Activated CD4-positive, alpha-beta T cell treated with anti-CD3 and anti-CD28 coated beads for 1 hour (primary cell): ENCODE data around the gene LDHD.
A peak's percentile ranks its signal among the peaks of the same experiment; 100 is the strongest.
"Not testable (repeated sequence)": the region's sequence is repeated elsewhere in the genome, so short reads cannot be mapped to it uniquely, and the experiment has no call there.

Experiments used
- DNase-seq: peaks from one replicate; pipeline ENCODE4 v3.0.0-alpha.2; 2020

The LDHD gene

DNA sequence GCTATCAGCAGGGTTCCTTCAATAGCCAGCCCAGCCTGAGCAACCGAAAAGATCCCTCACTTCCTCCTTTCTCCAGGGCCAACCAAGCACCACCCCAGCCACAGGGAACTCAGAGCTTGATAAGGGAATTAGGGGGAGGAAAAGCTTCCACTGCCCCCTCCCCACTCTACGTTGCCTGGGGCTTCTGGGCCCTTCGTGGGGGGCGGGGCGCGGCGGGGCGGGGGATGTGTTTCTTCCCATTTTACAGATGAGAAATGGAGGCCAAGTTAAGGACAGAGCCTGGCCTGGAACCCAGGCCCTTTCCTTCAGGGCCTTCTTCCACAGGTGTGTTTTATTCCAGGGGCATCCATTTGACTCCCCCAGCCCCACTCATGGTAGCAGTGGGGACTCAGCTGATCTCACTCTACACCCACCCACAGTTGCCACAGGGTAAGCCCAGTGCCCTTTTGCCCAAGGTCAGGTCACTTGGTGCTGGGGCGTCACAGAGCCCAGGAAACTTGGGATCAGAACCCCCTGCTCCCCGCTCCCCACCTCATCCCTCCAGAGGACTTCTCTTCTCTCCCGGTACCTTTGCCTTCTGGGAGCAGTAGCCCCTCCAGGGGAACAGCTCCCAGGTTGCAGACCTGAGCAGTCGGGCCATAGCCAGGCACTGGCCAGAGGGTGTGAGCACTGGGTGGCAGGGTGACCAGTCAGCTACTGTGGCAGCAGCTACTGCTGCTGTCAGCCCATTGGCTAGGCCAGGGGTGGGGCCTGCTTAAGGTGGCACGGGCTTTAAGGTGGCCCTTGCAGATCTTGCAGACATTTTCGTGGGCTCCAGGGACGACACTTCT lies at the start of gene LDHD:
Gene LDHD (minus strand): TSS at position 700 of the 830 bp plus-strand sequence. CDS start 60 bp downstream, at position 640.
- no peak for DNase-seq

DNA sequence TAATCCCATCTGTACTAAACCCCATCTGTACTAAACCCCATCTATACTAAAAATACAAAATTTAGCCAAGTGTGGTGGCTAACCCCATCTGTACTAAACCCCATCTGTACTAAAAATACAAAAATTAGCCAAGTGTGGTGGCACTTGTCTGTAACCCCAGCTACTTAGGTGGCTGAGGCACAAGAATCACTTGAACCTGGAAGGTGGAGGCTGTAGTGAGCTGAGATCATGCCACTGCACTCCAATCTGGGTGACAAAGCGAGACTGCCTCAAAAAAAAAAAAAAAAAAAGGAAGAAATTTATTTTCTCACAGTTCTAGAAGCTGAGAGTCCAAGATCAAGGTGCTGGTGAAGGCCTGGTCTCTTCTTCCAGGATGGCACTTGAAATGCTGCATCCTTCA lies 43.8 kb upstream of the LDHD start:
- no peak for DNase-seq

- DNase-seq, result no peak
Measured at GRCh38 chr16:75152635-75153034, 36.1 kb upstream of the LDHD start.

DNA sequence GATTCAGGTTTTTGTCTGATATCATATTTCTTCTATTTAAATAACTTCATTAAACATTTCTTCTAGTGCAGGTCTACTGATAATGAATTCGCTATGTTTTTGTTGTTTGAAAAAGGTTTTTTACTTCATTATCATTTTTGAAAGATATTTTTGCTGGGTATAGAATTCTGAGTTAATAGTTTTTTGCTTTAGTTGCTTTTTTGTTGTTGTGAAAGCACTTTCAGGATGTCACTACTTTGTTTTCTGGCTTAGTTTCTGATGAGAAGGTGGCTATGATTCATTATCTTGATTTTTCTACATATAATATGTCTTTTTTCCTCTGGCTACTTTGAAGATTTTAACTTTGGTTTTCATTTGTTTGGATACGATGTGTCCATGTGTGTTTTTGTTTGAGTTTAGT lies 35.2 kb upstream of the LDHD start:
- no peak for DNase-seq

DNA sequence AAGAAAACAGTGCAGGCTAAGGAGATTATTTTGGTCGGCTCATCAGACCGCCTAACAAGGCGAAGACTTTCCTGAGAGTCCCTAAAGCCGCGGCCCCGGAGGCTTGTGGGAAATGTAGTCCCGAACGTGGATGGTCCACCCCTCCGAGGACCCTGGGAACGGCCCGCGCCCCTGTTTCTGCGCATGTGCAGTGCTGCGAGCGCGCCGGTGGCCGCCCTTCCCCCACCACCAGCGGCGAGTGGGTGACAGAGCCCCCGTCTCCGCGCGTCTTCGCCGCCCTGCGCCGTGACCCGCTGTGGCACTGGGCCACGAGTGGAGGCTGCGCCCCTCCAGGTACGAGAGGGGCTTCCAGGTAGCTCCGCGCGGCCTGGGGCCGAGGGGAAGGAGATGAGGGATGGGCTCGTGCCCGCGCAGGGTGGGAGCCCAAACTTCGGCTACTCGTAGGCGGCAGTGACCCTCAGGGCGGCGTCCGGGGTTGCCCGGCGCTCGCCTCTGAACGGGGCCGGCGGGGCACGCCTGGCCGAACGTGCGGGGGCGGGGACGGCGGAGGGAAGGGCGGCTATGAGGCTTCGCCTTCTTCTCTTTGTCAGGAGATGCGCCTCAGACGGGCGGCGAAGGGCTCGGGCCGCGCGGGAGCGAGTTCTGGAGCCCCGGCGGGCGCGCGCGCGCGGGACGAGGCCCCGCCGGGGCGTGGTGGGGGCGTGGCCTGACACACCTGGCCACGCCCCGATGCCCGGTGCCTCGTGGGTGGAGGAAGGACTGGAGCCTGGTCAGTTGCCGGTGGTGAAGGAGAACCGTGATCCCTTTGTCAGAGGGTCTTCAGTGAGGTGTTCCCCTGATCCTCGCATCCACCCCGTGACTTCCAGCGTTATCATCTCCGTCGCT lies 32.0 kb upstream of the LDHD start, which contains the start of gene ZFP1:
Gene ZFP1 (plus strand): TSS at position 214 of the 885 bp plus-strand sequence. CDS start 4,428 bp downstream, outside the sequence.
- DNase-seq, result peak; percentile 89

GRCh38 chr16:75147968-75148310 lies 31.4 kb upstream of the LDHD start:
- DNase-seq, result no peak

DNA sequence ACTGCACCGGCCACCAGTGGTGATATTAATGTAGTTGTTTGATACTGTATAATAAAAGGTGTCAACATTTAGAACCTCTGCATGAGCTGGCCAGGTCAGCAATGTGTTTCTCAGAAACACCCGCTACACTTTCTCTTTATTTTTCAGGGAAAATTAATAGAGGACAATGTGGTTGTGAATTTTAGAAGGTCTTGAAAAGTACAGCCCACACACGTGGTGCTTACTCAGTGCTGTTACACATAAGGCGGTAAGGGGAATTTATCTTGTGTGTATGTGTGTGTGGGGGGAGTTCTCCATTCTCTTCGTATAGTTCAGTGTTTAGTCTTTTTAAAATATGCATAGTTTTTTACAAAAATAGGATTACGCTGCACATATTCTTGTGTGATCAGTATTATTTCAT lies 27.4 kb upstream of the LDHD start:
- DNase-seq, result no peak

GRCh38 chr16:75139498-75139897 lies 22.9 kb upstream of the LDHD start:
- DNase-seq, result no peak

DNA sequence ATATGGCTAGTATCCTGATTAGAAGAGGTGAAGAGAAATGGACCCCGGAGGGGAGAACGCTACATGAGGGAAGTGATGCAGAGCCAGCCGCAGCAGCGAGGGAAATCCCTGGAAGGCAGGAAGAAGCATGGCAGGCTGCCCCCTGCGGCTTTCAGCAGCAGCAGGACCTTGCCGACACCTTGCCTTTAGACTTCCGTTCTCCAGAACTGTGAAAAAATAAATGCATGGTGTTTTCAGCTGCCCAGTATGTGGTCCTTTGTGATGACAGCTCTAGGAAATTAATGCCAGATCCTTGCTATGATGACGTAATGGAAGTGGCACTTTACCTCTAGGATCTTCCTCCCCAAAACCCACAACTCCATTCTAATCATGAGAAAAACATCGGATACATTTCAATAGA lies 22.1 kb upstream of the LDHD start:
- DNase-seq, result no peak

DNA sequence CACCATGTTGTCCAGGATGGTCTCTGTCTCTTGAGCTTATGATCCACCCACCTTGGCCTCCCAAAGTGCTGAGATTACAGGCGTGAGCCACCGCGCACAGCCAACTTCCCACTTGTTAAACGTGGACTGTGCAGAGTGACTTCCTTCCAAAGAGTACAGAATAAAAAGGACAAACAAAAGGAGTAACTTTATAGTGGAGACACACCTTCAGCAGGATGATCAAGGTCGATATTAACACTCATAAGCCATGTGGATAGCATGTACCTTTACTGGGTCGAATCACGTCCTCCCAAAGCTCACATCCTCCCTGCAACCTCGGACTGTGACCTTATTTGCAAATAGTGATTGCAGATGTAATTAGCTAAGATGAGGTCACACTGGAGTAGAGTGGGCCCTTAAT lies 21.7 kb upstream of the LDHD start:
- no peak for DNase-seq

DNA sequence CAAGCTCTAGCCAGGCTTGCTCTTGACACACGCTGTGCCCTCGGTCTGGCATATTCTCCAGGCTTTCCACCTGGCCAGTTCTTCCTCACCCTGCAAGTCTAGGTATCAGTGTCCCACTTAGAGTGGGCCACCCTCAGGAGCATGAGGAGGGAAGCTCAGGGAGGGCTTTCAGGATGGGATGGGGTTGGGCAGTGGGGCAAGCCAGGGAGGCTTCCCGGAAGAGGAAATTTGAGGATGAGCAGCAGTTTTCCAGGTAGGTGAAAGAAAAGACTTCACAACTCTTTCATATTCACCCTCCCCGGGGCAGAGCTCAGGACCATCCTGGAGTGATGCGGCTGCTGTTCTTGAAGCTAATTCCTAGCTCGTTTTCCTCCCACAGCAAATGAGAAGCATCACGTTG lies 14.5 kb upstream of the LDHD start:
- no peak for DNase-seq

DNA sequence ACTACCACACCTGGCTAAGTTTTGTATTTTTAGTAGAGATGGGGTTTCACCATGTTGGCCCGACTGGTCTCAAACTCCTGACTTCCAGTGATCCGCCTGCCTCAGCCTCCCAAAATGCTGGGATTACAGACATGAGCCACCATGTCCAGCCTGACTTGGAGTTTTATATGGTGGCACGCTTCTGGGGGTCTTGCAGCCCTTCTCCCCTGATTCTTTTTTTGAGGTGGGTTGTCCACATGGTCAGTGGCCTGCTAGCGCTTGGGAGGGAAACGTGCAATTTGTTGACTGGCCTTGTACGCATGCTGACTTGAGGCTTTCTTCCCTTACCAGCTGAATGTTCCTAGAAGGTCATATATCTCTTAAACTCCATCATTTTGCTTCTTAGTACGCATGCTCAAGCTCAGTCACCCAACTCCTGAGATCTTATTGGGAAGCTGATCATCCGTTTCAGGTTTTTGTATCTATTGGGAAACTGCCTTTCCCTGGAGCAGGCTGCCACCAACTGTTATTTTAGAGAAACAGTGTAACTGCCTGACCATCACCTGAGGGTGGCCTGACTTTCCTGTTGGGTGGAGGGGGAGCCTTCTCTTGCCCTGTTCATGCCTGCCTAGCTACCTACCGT lies 13.7 kb upstream of the LDHD start:
- no peak for DNase-seq

DNA sequence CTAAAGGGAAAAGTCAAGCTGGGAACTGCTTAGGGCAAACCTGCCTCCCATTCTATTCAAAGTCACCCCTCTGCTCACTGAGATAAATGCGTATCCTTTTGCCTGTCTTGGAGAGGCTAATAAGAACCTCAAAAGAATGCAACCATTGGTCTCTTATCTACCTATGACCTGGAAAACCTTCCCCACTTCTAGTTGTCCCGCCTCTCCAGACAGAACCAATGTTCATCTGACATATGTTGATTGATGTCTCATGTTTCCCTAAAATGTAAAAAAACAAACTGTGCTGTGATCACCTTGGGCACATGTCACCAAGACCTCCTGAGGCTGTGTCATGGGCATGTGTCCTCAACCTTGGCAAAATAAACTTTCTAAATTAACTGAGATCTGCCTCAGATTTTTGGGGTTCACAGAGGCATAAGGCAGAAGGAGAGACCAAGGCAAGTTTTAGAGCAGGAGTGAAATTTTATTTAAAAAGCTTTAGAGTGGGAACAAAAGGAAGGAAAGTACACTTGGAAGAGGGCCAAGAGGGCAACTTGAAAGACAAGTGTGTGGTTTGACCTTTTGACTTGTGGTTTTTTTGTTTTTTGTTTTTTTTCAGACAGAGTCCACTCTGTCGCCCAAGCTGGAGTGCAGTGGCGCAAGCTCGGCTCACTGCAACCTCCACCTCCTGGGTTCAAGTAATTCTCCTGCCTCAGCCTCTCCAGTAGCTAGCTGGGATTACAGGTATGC lies 13.0 kb upstream of the LDHD start:
- not testable (repeated sequence) for DNase-seq

DNA sequence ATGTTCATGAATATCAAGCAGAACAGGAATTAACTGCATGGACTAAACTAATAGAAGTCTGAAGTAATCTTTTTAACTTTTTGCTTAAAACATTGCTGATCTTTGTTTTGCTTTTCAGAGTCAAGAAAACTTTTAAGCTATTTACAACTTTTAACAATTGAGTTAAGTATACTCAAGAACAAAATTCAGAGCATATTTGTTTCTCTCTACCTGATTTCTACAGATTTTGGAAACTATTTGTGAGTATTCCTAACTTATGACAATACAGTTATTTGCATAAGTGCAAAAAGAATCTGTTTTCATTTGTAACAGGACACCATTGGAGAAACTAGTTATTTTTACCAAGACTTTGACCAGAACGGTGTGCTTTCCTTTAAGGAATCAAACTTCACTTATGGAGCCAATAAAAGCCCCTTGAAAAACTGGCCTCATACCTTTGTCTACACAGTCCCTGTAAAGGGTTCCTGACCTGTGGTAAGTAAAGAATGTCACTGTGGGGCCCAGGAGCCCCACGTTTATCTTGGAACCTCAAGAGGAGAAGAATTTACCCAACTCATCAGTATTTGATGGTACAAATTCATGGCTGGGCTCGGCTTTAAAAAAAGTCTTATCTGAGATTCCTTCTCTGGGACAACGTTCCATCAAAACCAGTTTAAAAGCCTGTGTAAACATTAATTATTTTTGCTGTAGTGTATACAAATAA lies 11.3 kb upstream of the LDHD start:
- DNase-seq, result no peak

DNA sequence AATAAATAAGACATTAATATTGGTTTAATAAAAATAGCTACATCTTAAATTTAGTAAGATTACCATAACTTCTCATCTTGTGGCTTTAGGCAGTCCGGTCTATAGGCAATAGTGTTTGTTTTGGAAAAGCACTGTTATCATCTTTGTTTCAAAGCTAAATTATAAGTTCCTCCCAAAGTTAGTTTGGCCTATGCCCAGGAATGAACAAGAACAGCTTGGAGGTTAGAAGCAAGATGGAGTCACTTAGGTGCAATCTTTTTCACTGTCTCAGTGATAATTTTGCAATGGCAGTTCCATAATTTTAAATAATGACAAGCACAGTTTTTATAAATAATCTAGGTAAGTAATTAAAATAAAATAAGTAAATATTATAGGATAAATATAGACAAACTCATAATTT lies 6.0 kb upstream of the LDHD start:
- DNase-seq, result no peak

GRCh38 chr16:75121949-75122568 lies 5.5 kb upstream of the LDHD start:
- no peak for DNase-seq

DNA sequence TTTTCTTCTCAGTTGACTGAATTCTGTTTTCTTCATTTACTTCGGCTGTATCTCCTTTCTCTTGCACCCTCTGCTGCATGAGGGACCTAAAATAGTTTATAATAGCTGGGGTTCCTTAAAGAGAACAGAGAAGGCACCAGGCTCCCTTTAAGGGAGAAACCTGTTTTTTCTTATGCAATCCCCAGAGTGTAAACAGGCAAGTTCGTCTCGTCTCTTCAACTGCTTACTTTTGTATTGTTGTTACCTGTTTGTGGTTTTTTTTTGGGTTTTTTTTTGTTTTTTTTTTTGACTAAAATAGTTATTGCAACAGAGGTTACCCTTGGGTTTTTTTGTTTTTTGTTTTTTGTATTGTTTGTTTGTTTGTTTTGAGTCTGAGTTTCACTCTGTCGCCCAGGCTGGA lies 3.7 kb upstream of the LDHD start:
- DNase-seq, result no peak

DNA sequence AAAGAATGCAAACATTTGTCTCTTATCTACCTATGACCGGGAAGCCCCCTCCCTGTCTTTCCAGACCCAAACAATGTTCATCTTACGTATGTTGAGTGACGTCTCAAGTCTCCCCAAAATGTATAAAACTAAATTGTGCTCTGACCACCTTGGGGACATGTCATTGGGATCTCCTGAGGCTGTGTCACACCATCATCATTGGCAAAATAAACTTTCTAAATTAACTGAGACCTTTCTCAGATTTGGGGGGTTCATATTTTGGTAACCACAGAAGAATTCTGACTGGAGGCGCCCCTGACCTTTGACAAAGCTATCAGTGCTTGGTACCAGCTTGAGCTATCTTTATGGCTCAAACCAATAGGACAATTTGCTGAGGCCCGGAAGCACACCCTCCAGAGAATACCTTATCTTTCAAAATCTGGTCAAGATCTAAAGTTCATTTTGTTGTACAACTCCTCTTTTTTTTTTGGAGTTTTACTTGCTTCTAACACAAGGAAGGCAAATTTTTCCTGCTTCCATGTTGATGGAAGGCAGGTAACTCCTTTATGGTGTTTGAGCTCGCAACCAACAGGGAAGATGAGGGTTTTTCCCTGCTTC lies 2.5 kb upstream of the LDHD start:
- no peak for DNase-seq

- DNase-seq, result no peak
Measured at GRCh38 chr16:75116911-75117245, 298 bp upstream of the LDHD start.

DNA sequence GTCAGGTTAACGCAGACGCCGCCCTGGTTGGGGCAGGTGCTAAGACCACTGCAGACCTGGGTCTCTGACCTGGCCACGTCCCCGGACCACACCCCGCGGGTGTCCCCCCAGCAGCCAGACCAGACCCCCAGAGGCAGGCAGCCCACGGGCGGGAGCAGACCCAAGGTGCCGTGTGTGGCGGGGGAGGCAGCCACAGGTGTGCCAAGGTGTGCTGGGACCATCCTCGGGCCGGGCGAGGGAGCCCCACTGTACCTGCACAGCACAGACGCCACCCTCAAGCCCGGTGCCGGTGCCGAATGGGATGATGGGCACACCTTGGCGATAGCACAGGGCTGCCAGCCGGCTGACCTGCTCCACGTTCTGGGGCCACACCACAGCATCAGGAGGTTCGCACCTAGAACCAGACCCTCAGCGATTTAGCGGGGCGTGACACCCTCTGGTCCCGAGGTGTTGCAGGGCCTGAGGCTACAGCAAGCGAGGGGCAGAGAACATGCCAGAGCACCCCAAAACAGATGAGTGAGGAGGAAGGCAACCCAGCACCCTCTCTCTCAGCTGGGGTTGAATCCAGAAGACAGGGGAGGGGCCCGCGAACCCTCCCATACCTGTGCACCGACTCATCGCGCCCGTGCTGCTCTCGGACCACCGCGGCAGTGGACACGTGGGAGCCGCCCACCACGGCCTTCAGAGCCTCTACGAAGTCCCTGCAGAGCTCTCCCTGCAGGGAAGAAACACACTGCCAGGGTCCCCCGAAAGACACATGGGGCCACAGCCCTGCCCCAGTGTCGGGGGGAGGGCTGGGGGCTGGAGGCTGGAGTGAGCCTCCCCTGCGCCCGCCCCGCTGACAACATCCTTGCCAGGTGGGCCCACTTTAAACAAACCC lies 1.4 kb downstream of the LDHD start:
- DNase-seq, result no peak
